Stomach (tissue), 4 donors: ENCODE data around the gene IKBKE.

Source experiments
- POLR2A ChIP-seq, 4 donors: fragments of 450-650 bp; IDR thresholded peaks; one replicate each; pipeline ENCODE4 v1.6.1; 2016; ENCODE audit warnings: antibody characterized with exemption in 4 of 4, control low read depth in 2 of 4, mild to moderate bottlenecking in 1 of 4, moderate library complexity in 1 of 4
- POLR2AphosphoS5 ChIP-seq, 3 donors: sonication (generic); formaldehyde crosslinking; IDR thresholded peaks; one replicate each; pipeline ENCODE4 v1.6.1; 2016; ENCODE audit warnings: antibody characterized with exemption in 3 of 3
- TF ChIP-seq, protein P1 (sequence below), 7 experiments: fragments of 450-650 bp in 4 of 7; fragments of 200-600 bp in 3 of 7; sonication (generic) in 3 of 7; IDR thresholded peaks; one replicate each; pipeline ENCODE4 v1.5.1; 2016 to 2019; ENCODE audit warnings: antibody characterized with exemption in 7 of 7, control low read depth in 2 of 7, mild to moderate bottlenecking in 1 of 7

DNA sequence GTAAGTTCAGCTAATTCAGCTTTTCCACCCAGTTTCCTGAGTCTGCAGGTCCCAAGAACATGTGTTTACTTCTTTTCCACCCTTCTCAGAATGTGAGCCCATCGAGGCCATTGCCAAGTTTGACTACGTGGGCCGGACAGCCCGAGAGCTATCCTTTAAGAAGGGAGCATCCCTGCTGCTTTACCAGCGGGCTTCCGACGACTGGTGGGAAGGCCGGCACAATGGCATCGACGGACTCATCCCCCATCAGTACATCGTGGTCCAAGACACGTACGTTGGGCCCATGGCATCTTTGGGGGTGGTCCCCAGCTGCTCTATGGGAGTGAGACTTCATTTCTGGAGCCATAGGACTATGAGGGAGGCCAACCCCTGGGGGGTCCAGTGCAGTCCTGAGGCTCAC, 17.2 kb upstream of the IKBKE start:
- TF ChIP-seq, protein P1, sequence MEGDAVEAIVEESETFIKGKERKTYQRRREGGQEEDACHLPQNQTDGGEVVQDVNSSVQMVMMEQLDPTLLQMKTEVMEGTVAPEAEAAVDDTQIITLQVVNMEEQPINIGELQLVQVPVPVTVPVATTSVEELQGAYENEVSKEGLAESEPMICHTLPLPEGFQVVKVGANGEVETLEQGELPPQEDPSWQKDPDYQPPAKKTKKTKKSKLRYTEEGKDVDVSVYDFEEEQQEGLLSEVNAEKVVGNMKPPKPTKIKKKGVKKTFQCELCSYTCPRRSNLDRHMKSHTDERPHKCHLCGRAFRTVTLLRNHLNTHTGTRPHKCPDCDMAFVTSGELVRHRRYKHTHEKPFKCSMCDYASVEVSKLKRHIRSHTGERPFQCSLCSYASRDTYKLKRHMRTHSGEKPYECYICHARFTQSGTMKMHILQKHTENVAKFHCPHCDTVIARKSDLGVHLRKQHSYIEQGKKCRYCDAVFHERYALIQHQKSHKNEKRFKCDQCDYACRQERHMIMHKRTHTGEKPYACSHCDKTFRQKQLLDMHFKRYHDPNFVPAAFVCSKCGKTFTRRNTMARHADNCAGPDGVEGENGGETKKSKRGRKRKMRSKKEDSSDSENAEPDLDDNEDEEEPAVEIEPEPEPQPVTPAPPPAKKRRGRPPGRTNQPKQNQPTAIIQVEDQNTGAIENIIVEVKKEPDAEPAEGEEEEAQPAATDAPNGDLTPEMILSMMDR (IDR thresholded peaks at IDR 0.05) = no peak
- TF ChIP-seq POLR2AphosphoS5 (IDR thresholded peaks at IDR 0.05) = no peak
- no peak for TF ChIP-seq POLR2A (IDR thresholded peaks at IDR 0.05)
